HL-60 (cell line): ENCODE measurements around the gene ABCG8.
A peak's percentile ranks its signal among the peaks of the same experiment; 100 is the strongest.

ENCODE experiments used
- DNase-seq, 2 experiments: peaks; one replicate each; pipeline ENCODE4 v3.0.0-alpha.2; 2010 to 2020; ENCODE audit warnings: low read depth in 1 of 2, low spot score in 1 of 2
- H3K27ac ChIP-seq: fragments of 250-450 bp; sonication (Bioruptor Pico); replicated peaks from 2 replicates; pipeline ENCODE4 v1.5.1; 2020; ENCODE audit warnings: mild to moderate bottlenecking, moderate library complexity
- H3K27me3 ChIP-seq: fragments of 250-450 bp; sonication (Bioruptor Pico); 2 replicates; pipeline ENCODE4 v1.5.1; 2021; ENCODE audit warnings: mild to moderate bottlenecking, moderate library complexity; ENCODE audit not compliant: insufficient read depth, poor library complexity, severe bottlenecking
- H3K4me3 ChIP-seq: replicated peaks from 2 replicates; pipeline ENCODE4 v1.5.1; 2011; ENCODE audit warnings: mild to moderate bottlenecking, control low read depth, low read length; ENCODE audit not compliant: insufficient read depth
- CTCF ChIP-seq: IDR thresholded peaks from one replicate; pipeline ENCODE4 v1.5.1; 2011; ENCODE audit warnings: low read length, control low read depth, inconsistent platforms; ENCODE audit not compliant: insufficient read depth
- GABPA ChIP-seq: IDR thresholded peaks from 2 replicates; pipeline ENCODE4 v1.6.1; 2012; ENCODE audit warnings: low read depth
- POLR2AphosphoS5 ChIP-seq: IDR thresholded peaks from 2 replicates; pipeline ENCODE4 v1.6.1; 2012; ENCODE audit warnings: low read depth
- REST ChIP-seq: IDR thresholded peaks from 2 replicates; pipeline ENCODE4 v1.6.1; 2012; ENCODE audit warnings: low read depth; ENCODE audit not compliant: insufficient replicate concordance
- SPI1 ChIP-seq: IDR thresholded peaks from 2 replicates; pipeline ENCODE4 v1.6.1; 2012; ENCODE audit warnings: low read depth, mild to moderate bottlenecking, borderline replicate concordance

Gene ABCG8

GRCh38 chr2:43814711-43815110 is 24.1 kb upstream of the ABCG8 start:
- Histone ChIP-seq H3K4me3 (no peak overlapping the region), H3K27ac (no peak overlapping the region), H3K27me3 (no peaks in the 10 kb centered on the region)
- no peak for TF ChIP-seq SPI1
- no peak for TF ChIP-seq CTCF
- no peak for TF ChIP-seq REST
- TF ChIP-seq POLR2AphosphoS5: no peak
- TF ChIP-seq GABPA: no peak
- DNase-seq: no peak

- H3K27me3 ChIP-seq: no peaks in the 10 kb centered on the region
- DNase-seq: peak; percentile 11 to 68
- H3K4me3 ChIP-seq: no peak overlapping the region
- no peak for TF ChIP-seq SPI1
- TF ChIP-seq POLR2AphosphoS5: no peak
- no peak for TF ChIP-seq CTCF
- TF ChIP-seq REST: no peak
- H3K27ac ChIP-seq: no peak overlapping the region
These were observed 20.0 kb upstream of the ABCG8 start for GRCh38 chr2:43818761-43819160.

- DNase-seq: no peak
- no peak for TF ChIP-seq POLR2AphosphoS5
- TF ChIP-seq REST: no peak
- no peak for TF ChIP-seq GABPA
- H3K27me3 ChIP-seq: no peaks in the 10 kb centered on the region
- H3K27ac ChIP-seq: no peak overlapping the region
- no peak overlapping the region for H3K4me3 ChIP-seq
These were observed 19.1 kb upstream of the ABCG8 start for GRCh38 chr2:43819491-43820163.
